K562 (cell line): Measurements from ENCODE around the gene OSBPL7. TPM values are rescaled to one million over a fixed set of nuclear protein-coding genes. Genes with fewer than 3 reads are reported as not detected.

ENCODE experiments used
- ARID3B ChIP-seq: fragments of 250-450 bp; sonication (Bioruptor Pico); IDR thresholded peaks from 2 replicates; pipeline ENCODE4 v1.4.0; 2020; ENCODE audit warnings: borderline replicate concordance
- CBX3 ChIP-seq, 2 experiments: IDR thresholded peaks; 1 replicate in 1 of 2; 2 replicates in 1 of 2; pipeline ENCODE4 v1.6.1; 2012; ENCODE audit warnings: inconsistent platforms in 2 of 2, low read length in 2 of 2, borderline replicate concordance in 1 of 2, control low read depth in 1 of 2
- E2F5 ChIP-seq: sonication (generic); formaldehyde crosslinking; IDR thresholded peaks from 2 replicates; pipeline ENCODE4 v1.8.0; 2022; ENCODE audit warnings: mild to moderate bottlenecking, missing genetic modification reagents
- EGR1 ChIP-seq: fragments of 450-650 bp; conservative IDR thresholded peaks from 2 replicates; pipeline ENCODE4 v1.6.1; 2017; ENCODE audit warnings: mild to moderate bottlenecking
- ETV1 ChIP-seq: fragments of 450-650 bp; conservative IDR thresholded peaks from 2 replicates; pipeline ENCODE4 v1.6.1; 2016; ENCODE audit warnings: missing genetic modification characterization, control low read depth, low read depth, missing compliant biosample characterization
- HNRNPLL ChIP-seq: fragments of 200-400 bp; formaldehyde crosslinking; IDR thresholded peaks from 2 replicates; pipeline ENCODE4 v1.6.1; 2017; ENCODE audit warnings: low read length, low read depth, mild to moderate bottlenecking; ENCODE audit not compliant: poor library complexity, severe bottlenecking
- KLF16 ChIP-seq: IDR thresholded peaks from 2 replicates; pipeline ENCODE4 v1.6.1; 2016; ENCODE audit warnings: antibody characterized with exemption
- POLR2H ChIP-seq: IDR thresholded peaks from 2 replicates; pipeline ENCODE4 v1.6.1; 2016; ENCODE audit warnings: missing genetic modification characterization, low read depth, mild to moderate bottlenecking, control low read depth, missing compliant biosample characterization, moderate library complexity
- RUNX1 ChIP-seq: sonication (generic); IDR thresholded peaks from 2 replicates; pipeline ENCODE4 v1.6.1; 2016; ENCODE audit warnings: antibody characterized with exemption, low read depth
- SIN3A ChIP-seq, 2 experiments: fragments of 150-350 bp in 1 of 2; IDR thresholded peaks; 2 replicates each; pipeline ENCODE4 v1.6.1; 2011 to 2016; ENCODE audit warnings: borderline replicate concordance in 2 of 2, low read depth in 2 of 2, low read length in 2 of 2, mild to moderate bottlenecking in 2 of 2, moderate library complexity in 2 of 2; ENCODE audit not compliant: control insufficient read depth in 1 of 2
- ZBTB40 ChIP-seq, 2 experiments: fragments of 450-650 bp in 1 of 2; sonication (generic) in 1 of 2; formaldehyde crosslinking in 1 of 2; IDR thresholded peaks; 2 replicates each; pipeline versions ENCODE4 v1.7.1 to v1.9.0; 2016 to 2022; ENCODE audit warnings: inconsistent platforms in 1 of 2, mild to moderate bottlenecking in 1 of 2, missing genetic modification reagents in 1 of 2
- ZKSCAN3 ChIP-seq: fragments of 250-450 bp; sonication (Bioruptor Pico); IDR thresholded peaks from 2 replicates; pipeline ENCODE4 v1.4.0; 2020
- ZNF511 ChIP-seq: sonication (generic); formaldehyde crosslinking; IDR thresholded peaks from 2 replicates; pipeline ENCODE4 v1.8.0; 2022; ENCODE audit warnings: mild to moderate bottlenecking, missing genetic modification reagents
- polyA plus RNA-seq, 8 experiments: library from polyadenylated mRNA; depleted of rRNA in 4 of 8; stranded (reverse) in 5 of 8; unstranded in 3 of 8; fragments of >200 nt; fragmentation: Nextera tagmentation in 2 of 8; fragmentation: Illumina TruSeq in 1 of 8; extraction: Ambion mirVana in 2 of 8; extraction: Trizol in 1 of 8; gene quantifications; 2 replicates each; pipeline versions ENCODE4 v1.2.1 to v1.2.3, GENCODE V29; 2011 to 2014; ENCODE audit warnings: inconsistent platforms in 1 of 8, missing spikeins in 1 of 8
- total RNA-seq, 7 experiments: library from RNA; depleted of rRNA in 6 of 7; stranded (reverse); fragments of >200 nt in 6 of 7; fragmentation: Illumina TruSeq in 2 of 7; extraction: Trizol in 2 of 7; gene quantifications; 2 replicates each; pipeline versions ENCODE4 v1.2.1 to v1.2.3, GENCODE V29; 2011 to 2021; ENCODE audit warnings: low replicate concordance in 1 of 7

Gene OSBPL7
- total and polyA plus RNA-seq, 9 of the 15 experiments (the other 6 are each of a cell fraction or from before 2014, with no cell fraction given), result 0.32 to 11.9 (median 5.8) TPM

GRCh38 chr17:47831003-47831933, 9.7 kb upstream of the OSBPL7 start, which contains the start of the genes LRRC46 and MRPL10 (continued):
- TF ChIP-seq ZNF511 (CRISPR knock-in tag) (peak; percentile 72; the same call in 1 of the 2 replicates), HNRNPLL (peak; percentile 67), SIN3A (IDR thresholded peaks at IDR 0.05; ENCODE audit: borderline replicate concordance in 2 of 2, control insufficient read depth in 1 of 2, low read depth in 2 of 2, low read length in 2 of 2) (peak; percentile 74 to 87; a peak in 1 of 4 replicates), KLF16 (0 out of 2 replicates have a peak, but pooled peaks have one; percentile 35), ZKSCAN3 (no peak), CBX3 (IDR thresholded peaks at IDR 0.05; ENCODE audit: borderline replicate concordance in 1 of 2, low read length in 2 of 2) (peak in 1 of 2 experiments; percentile 3; a peak in 1 of 3 replicates), RUNX1 (no peak), ARID3B (no peak), EGR1 (peak; percentile 93), ETV1 (peak; percentile 99), E2F5 (CRISPR knock-in tag) (no peak), ZBTB40 (IDR thresholded peaks at IDR 0.05) (peak; percentile 92), ZBTB40 (CRISPR knock-in tag; IDR thresholded peaks at IDR 0.05) (no peak), POLR2H (tag) (peak; percentile 80; the same call in 1 of the 2 replicates)
